Fibroblast of skin of scalp (primary cell): Measurements from ENCODE around the gene GNAT1.

Source experiments
- DNase-seq: peaks from one replicate; pipeline ENCODE4 v3.0.0-alpha.2; 2013

GNAT1 gene

DNA sequence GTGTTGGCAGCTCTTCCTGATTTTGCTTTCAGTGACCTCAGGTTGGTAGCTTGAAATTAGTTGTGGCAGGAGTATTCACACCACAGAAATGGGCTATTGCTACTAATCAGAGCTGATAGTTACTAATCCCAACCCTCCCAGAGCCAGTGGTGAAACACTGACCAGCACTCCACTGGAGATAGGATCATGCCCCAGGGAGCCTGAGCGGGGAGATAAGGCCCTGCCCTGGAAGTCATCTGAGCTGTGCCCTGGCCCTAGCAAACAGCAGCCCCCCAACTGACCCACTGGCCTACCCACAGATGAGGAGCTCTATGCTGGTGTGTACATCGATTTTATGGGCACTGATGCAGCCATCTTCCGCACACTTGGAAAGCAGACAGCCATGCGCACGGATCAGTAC lies 9.4 kb upstream of the GNAT1 start:
- DNase-seq, result no peak

GRCh38 chr3:50182533-50183099 lies 8.8 kb upstream of the GNAT1 start:
- no peak for DNase-seq

- DNase-seq, result no peak
Measured at GRCh38 chr3:50183755-50184154, 7.7 kb upstream of the GNAT1 start.

GRCh38 chr3:50184242-50184978 lies 7.0 kb upstream of the GNAT1 start:
- DNase-seq, result no peak

DNA sequence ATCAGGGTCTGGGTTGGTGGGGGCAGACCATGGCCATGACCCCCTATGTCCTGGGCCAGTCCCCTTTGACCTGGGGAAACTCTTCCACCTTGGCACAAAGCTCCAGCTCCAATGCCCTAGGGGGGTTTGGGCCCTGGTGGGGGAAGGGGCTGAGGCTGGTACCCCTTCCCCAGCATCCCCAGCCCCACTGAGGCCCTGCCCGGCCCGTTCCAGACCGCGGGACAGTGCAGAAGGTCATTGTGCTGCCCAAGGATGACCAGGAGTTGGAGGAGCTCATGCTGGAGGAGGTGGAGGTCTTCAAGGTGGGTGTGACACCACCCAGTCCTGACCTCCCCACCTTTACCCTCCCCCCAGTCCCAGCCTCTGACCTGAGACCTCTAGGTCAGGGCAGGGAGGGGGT lies 6.2 kb upstream of the GNAT1 start:
- DNase-seq, result no peak

- DNase-seq, result no peak
Measured at GRCh38 chr3:50186096-50186495, 5.3 kb upstream of the GNAT1 start.

- DNase-seq, result no peak
Measured at GRCh38 chr3:50187750-50188149, 3.7 kb upstream of the GNAT1 start.

- DNase-seq, result peak; percentile 83
Measured at GRCh38 chr3:50189274-50189673, 2.1 kb upstream of the GNAT1 start.

DNA sequence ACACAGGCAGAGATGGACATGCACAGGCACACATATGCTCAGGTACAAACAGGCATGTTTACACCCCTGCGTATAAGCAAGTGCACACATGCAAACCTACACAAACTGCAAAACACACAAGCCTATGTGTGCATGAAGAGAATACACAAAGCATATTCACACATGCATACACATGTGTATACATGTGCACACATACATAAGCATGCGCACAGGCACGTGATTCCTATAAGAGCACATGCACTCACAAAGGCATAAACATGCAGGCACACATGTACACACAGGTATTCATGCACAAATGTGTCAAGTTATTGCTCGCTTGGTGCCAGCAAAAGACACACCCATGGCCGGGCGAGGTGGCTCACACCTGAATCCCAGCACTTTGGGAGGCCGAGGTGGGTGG lies 1.4 kb upstream of the GNAT1 start:
- no peak for DNase-seq

GRCh38 chr3:50192124-50192523 lies 714 bp downstream of the GNAT1 start:
- no peak for DNase-seq

DNA sequence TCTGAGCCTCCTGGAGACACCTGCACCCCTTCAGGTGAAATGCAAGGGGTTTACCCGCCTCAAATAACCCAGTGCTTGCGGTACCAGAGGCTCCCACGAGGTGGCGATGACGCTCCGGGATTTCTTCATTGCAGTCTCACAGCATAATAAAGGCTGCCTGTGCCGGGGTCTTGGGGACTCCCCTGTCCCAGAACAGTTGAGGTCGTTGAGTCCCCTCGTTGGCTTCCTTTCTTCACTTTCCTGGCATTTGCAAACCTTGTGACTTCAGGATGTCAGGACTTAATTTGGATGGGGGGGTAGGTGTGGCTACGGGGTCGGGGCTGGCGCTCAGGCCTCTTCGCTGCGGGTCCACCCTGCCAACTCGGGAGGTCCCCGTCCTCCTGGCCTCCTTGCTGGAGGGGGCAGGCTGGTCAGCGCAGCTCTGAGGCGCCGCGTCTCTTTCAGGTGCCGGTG lies 1.3 kb downstream of the GNAT1 start:
- peak; percentile 55 for DNase-seq

DNA sequence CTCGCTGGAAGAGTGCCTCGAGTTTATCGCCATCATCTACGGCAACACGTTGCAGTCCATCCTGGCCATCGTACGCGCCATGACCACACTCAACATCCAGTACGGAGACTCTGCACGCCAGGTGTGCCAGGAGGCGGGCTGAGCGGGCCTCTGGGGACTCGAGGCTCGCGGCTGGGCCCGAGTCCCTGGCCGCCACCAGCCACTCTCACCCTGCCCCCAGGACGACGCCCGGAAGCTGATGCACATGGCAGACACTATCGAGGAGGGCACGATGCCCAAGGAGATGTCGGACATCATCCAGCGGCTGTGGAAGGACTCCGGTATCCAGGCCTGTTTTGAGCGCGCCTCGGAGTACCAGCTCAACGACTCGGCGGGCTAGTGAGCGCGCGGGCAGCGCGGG lies 1.9 kb downstream of the GNAT1 start:
- DNase-seq, result no peak

- DNase-seq, result no peak
Measured at GRCh38 chr3:50193746-50194127, 2.3 kb downstream of the GNAT1 start.

DNA sequence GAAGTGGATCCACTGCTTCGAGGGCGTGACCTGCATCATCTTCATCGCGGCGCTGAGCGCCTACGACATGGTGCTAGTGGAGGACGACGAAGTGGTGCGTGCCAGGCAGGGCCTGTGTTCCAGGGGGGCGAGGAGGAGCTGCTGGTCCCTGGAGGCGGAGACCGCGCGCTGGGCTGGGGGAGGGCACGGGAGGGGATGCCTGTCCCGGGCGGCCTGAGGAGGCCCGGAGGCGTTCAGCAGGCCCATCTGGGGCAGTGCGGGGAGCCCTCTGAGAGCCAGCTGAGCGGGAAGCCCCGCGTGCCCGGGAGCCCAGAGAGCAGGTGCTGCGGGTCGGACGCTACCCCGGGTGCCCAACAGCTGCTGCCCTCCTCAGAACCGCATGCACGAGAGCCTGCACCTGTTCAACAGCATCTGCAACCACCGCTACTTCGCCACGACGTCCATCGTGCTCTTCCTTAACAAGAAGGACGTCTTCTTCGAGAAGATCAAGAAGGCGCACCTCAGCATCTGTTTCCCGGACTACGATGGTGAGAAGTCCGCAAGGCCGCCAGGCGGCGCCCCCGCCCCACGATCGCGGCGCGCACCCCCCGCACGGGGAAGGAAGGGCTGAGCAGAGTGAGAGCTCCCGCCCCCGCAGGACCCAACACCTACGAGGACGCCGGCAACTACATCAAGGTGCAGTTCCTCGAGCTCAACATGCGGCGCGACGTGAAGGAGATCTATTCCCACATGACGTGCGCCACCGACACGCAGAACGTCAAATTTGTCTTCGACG lies 2.9 kb downstream of the GNAT1 start:
- DNase-seq, result peak; percentile 59

GRCh38 chr3:50194903-50195500 lies 3.6 kb downstream of the GNAT1 start:
- peak; percentile 18 for DNase-seq

DNA sequence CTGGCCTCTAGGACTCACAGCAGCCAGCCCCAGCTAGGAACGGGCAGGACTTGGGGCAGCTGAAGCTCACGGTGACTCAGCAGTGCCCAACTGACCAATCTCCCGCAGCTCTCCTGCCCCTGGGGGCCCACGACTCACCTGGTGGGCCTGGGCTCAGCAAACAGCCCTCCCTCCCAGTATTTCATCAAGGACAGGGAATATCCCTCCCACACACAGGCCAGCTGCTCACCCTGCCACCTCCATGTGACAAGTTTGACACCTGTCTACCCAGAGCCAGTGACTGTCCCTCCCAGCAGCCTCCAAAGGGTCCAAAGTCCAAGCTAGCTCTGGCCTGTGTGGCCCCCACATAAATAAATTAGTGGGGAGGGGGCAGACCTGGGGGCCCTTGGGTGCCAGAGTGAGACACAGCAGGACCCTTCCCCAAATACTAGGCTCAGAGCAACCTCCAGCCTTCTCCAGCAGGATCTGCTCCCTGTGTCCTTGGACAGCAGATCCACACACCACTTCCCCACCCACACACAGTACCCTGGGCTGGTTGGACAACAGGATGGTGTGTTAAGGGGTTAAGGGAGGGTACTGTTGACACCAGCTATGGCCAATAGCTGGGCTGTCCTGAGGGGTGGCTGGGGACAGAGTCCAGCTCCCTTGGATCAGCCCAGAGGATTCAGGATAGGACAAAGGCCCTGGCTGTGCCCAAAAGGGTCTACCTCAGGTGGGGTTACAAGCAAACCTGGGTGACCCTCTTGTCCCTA lies 4.3 kb downstream of the GNAT1 start:
- no peak for DNase-seq

- no peak for DNase-seq
Measured at GRCh38 chr3:50196253-50196801, 4.9 kb downstream of the GNAT1 start.

DNA sequence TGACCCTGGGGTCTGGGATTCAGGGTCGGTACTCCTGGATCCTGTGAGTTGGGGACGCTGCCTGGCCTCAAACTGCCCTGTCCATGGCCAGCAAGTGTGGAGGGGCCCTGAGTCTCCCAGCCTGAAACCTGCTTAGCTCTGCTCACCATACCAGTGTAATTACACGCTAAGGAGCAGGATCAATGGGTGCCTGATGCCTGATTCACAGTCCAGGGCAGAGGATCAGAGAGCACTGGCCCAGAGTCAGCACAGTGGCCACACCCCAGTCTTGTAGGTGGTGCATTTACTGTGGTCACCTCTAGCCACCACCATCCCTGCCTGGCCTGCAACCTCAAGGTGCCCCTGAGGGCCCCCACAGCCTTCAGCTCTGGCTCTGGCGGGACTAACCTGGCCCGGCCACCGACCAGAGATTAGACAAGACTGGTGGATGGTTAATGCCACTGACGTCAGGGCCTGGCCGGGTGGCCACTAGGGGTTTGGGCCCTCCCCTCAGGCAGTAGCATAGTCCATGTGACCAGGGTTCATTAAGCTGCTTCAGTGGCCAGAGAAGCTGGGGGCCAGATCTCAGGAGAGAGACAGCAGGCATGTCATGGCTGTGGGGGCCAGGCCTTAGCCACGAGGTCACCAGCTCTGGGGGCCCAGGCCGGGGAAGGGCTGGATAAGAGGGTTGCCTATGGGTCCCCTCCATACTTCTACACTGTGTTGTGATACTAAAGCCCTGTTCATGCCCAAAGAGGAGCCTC lies 10.3 kb downstream of the GNAT1 start:
- no peak for DNase-seq

DNA sequence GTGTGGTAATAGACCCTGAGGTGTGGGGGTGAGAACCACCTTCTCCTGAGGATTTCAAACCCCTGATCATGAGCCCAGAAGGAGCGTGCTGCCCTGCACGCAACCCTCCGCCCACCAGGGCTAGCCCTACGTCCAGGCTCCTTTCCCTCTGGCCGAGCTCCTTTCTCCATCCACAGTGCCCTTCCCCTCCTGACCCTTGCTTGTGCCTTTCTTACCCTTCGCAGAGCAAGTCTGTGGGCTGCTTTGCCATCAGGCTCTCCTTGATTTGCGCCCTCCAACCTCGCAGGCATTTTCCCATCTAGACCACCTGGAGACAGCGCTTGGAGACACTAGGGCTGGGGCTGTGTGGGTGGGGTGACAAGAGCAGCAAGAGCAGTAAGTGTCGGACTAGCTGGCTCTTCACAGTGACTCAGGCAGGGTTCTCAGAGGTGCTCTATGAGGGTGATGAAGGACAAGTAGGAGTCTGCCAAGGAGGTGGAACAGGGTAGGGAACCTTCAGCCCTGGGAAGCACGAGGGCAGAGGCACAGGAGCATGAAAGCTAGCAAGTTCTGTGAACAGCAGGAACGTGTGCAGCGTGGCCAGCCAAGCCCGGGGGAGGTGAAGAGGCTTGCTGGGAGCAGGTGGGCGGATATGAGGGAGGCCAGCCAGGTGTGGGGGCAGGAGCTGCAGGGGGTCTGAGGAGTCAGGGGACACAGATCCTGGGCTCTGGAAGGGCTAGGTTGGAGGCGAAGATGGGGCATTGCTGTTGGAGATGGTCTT lies 11.1 kb downstream of the GNAT1 start:
- DNase-seq, result no peak

DNA sequence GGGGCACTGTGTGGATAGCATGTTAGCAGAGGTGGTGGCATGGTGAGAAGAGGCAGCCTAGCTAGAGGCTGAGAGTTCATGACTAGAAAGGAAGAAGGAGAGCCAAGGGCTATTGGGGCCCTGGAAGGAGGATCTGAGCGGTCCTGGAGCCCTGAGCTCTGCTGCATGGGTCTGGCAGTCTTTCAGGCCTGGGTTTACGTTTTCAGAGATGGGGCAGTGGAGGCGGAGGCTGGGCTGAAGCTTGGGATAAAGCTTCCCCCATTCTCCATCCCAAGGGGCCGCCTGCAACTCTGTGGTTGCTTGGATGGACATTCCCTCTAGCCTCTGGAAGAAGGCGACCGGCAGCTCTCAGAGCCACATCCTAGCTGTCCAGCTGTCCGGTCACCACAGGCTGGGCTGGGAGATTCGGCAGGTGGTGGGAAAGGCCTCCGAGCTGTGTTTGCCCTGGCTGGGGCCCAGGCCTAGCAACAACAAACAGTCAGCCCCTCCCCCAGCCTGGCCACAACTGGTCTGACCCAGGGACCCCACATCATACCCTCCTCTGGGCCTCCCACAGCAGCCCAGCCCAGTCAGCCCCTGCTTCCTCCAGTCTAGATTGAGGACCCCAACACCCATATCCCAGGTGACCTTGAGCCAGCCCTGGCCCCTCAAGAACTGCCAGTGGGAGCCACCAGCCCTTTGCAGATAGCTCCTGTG lies 11.9 kb downstream of the GNAT1 start:
- no peak for DNase-seq
